Naive thymus-derived CD8-positive, alpha-beta T cell (primary cell): ENCODE results near the gene SRSF4. TPM values are rescaled to one million over a fixed set of nuclear protein-coding genes. Genes with fewer than 3 reads are reported as not detected.

Experiments
- ATAC-seq, 2 donors: fragments of 150-1000 bp; cut with Tn5 transposase in 1 of 2; sonication (Bioruptor Pico), chemical (Tn5 transposase) in 1 of 2; 1 replicate in 1 of 2; 2 replicates in 1 of 2; pipeline ENCODE4 v1.10.0; 2021; ENCODE audit warnings: mild to moderate bottlenecking in 2 of 2, moderate library complexity in 2 of 2
- POLR2A ChIA-PET: fragments of 350-600 bp; sonication (Branson Sonifier 250); formaldehyde crosslinking; loops from one replicate; lab custom pipeline; 2021; ENCODE audit warnings: antibody characterized with exemption; lab: Charles Lee
- DNase-seq, 10 donors: peaks; one replicate each; pipeline versions ENCODE4 v3.0.0 to v3.0.0-alpha.2; 2020 to 2022
- H3K27ac Mint-ChIP-seq, 10 donors: one replicate each; pipeline ENCODE4 v1.8.0; 2020 to 2022; ENCODE audit warnings: mild to moderate bottlenecking in 10 of 10, mixed read lengths in 10 of 10, moderate library complexity in 4 of 10, inconsistent platforms in 1 of 10
- H3K27me3 Mint-ChIP-seq, 5 donors: one replicate each; pipeline ENCODE4 v1.8.0; 2021 to 2022; ENCODE audit warnings: mixed read lengths in 5 of 5
- H3K36me3 Mint-ChIP-seq, 3 donors: one replicate each; pipeline ENCODE4 v1.8.0; 2020 to 2022; ENCODE audit warnings: mixed read lengths in 3 of 3, mild to moderate bottlenecking in 2 of 3, inconsistent platforms in 1 of 3
- H3K4me1 Mint-ChIP-seq, 4 donors: one replicate each; pipeline ENCODE4 v1.8.0; 2021 to 2022; ENCODE audit warnings: mixed read lengths in 4 of 4
- H3K4me3 Mint-ChIP-seq, 10 donors: one replicate each; pipeline ENCODE4 v1.8.0; 2020 to 2022; ENCODE audit warnings: mild to moderate bottlenecking in 10 of 10, mixed read lengths in 10 of 10, moderate library complexity in 6 of 10, inconsistent platforms in 1 of 10
- H3K9me3 Mint-ChIP-seq, 9 donors: one replicate each; pipeline ENCODE4 v1.8.0; 2020 to 2022; ENCODE audit warnings: mixed read lengths in 9 of 9, mild to moderate bottlenecking in 3 of 9, inconsistent platforms in 1 of 9, moderate library complexity in 1 of 9
- polyA plus RNA-seq, 3 donors: library from polyadenylated mRNA; unstranded; fragments of 300-500 nt; fragmentation: Illumina TruSeq; gene quantifications; one replicate each; pipeline ENCODE4 v1.2.3, GENCODE V29; 2021
- total RNA-seq, 8 experiments: library from RNA in 2 of 8; stranded (reverse) in 2 of 8; gene quantifications; one replicate each; pipeline ENCODE4 v1.2.3 and lab custom pipeline; 2021 to 2026

Gene SRSF4
- total and polyA plus RNA-seq, 5 experiments from 2014 or later, result 73.2 to 104 (median 83.3) TPM

- POLR2A ChIA-PET, result no interaction called here
- Mint-ChIP-seq H3K4me3 (no peak overlapping the region), H3K4me1 (peaks cover 0 to 7% (median 3%) of the 10 kb centered on the region in 4 donors), H3K36me3 (peaks cover 6 to 83% (median 37%) of the 10 kb centered on the region in 3 donors), H3K9me3 (no peaks in the 10 kb centered on the region), H3K27ac (peak overlapping the region in 2 of 10 donors; percentile 15 to 20), H3K27me3 (no peaks in the 10 kb centered on the region)
- ATAC-seq (no peak), DNase-seq (no peak)
Measured at GRCh38 chr1:29099286-29099685, 82.4 kb downstream of the SRSF4 start.

Other genes starting within 250 kb of the SRSF4 start
- not detected for gene TMEM200B, start 58.0 kb downstream of the SRSF4 start, total RNA-seq
- under 1 TPM in 1 of 3 donors, not detected in 2; 0.08 TPM for gene TMEM200B, start 58.0 kb downstream of the SRSF4 start, polyA plus RNA-seq
- 10 to 100 TPM; 23.3 to 25.8 TPM for gene MECR, start 49.0 kb upstream of the SRSF4 start, total RNA-seq
- gene MECR, start 49.0 kb upstream of the SRSF4 start, polyA plus RNA-seq, result 10 to 100 TPM; 17.9 to 24.1 (median 20.4) TPM
- not detected for gene PTPRU, start 54.6 kb upstream of the SRSF4 start, total RNA-seq
- under 1 TPM in 1 of 3 donors, not detected in 2; 0.54 TPM for gene PTPRU, start 54.6 kb upstream of the SRSF4 start, polyA plus RNA-seq